ENCODE measurements around the gene LSP1.
"Not testable (repeated sequence)": the region's sequence is repeated elsewhere in the genome, so short reads cannot be mapped to it uniquely, and the experiment has no call there.

The LSP1 gene

DNA sequence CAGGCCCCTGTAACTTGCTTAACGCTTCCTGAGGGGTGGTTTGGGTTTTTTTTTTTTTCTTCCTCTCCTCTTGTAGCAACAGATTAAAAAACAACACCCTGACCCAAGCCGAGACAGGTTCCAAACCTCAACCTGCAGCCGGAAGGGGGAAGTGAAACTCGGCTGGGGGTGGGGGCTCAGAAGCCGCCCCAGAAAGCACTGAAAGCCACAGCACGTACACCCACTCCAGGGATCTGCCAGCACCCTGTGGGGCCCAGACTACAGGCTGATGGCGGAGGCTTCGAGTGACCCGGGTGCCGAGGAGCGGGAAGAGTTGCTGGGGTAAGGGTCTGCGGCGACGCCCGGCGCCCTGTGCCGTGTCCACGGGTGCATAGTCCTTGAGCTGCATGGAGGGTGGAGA, at the start of gene LSP1:
Gene LSP1 (plus strand): TSS at position 208 of the 400 bp plus-strand sequence. CDS start 61 bp downstream, at position 269.
- no peak for DNase-seq

- no peak for DNase-seq
These were observed 49.6 kb upstream of the LSP1 start for GRCh38 chr11:1803246-1803645.

DNA sequence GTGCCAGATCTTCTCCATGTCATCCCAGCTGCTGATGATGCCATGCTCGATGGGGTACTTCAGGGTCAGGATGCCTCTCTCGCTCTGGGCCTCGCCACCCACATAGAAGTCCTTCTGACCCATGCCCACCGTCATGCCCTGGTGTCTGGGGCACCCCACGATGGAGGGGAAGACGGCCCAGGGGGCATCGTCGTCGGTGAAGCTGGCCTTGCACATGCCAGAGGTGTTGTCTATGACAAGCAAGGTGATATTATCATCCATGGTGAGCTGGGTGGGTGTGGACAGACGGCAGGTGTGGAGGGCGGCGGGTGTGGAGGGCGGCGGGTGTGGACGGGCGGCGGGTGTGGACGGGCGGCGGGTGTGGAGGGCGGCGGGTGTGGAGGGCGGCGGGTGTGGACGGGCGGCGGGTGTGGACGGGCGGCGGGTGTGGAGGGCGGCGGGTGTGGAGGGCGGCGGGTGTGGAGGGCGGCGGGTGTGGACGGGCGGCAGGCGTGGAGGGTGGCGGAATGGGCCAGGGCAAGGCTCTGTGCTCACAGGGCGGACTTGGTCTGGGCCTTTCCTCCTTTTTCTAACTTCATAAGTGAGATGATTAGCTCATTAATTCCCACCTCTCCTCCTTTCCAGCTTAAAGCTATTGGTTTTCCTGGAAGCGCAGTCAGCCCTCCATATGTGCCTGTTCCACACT, 48.9 kb upstream of the LSP1 start:
- DNase-seq, result not testable (repeated sequence)

DNA sequence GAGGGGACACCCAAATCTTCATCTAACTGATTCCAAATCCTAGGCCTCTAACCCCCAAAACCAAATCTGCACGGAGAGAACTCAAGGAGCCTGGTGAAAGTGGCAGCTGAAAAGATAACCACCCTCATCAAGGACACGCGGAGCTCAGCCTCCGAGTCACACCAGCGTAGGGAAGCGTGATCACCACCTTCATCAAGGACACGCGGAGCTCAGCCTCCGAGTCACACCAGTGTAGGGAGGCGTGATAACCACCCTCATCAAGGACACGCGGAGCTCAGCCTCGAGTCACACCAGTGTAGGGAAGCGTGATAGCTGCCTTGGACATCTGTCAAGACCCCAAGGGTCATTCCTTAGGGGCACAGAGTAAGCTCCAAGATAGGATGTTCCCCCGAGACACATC, 47.4 kb upstream of the LSP1 start:
- no peak for DNase-seq

DNA sequence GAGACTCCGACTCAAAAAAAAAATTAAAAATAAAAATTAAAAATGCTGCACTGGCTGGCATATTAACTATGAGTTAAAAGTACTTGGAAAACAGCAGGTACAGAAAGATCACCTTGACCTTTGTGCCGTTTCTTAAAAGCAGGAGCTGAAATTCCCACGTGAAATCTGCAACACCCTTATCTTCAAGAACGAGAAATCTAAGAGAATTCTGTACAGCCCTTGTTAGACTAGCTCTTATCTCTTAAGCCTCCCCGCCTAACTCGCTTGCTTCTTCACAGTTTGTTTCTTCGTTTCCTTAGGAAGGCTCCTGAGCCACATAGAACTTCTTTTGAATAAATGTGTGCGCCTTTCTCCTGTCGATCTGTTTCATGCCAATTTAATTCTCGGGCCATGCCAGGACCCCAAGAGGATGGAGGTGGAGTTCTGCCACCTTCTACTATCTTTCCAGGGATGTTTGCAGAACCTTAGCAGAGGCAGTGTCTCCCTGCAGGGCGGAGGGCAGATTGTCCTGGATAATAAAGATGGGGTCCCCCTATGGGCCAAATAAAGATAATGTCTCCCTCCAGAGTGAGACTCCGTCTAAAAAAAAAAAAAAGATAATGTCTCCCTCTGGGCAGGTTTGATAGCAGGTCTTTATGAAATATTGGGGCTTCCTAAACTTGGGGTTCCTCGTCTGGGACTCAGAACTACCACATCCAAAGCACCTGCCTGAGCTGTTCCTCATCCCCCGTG, 45.5 kb upstream of the LSP1 start:
- no peak for DNase-seq

- no peak for DNase-seq
These were observed 42.1 kb upstream of the LSP1 start for GRCh38 chr11:1810761-1811160.

DNA sequence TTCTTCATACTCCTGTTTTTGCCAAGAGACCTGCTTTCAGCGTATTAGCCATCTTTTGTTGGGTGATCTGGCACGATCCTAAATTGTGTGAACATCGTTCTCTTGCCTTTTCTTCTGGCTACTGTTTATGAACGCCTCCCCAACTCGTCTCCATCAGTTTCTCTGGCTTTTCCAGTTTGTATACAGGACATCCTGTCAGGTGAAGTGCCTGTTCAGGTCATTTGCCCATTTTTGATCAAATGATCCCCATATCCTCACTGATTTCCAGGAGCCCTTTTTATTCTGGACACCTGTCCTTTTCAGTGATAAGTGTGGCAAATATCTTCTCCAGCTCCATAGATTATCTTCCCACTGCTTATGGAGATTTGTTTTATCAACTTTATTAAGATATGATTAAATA, 40.6 kb upstream of the LSP1 start:
- DNase-seq, result no peak

DNA sequence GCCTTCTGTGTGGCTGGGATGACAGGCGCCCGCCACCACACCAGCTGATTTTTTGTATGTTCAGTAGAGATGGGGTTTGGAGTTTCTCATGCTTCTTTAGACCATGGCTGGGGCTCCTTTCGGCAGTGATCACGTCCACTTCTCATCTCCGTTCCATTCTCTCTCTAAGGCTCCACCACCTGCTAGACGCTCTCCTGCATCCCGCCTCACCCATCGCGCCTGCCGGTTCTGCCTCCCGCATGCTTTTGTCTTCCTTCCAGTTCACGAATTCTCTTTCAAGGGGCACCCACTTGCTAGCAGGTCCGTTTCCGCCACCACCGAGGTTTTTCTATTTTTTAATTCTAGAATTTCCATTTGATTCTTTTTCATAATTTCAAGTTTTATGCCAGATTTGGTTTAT, 40.1 kb upstream of the LSP1 start:
- DNase-seq, result no peak

GRCh38 chr11:1813356-1813755, 39.5 kb upstream of the LSP1 start:
- not testable (repeated sequence) for DNase-seq

DNA sequence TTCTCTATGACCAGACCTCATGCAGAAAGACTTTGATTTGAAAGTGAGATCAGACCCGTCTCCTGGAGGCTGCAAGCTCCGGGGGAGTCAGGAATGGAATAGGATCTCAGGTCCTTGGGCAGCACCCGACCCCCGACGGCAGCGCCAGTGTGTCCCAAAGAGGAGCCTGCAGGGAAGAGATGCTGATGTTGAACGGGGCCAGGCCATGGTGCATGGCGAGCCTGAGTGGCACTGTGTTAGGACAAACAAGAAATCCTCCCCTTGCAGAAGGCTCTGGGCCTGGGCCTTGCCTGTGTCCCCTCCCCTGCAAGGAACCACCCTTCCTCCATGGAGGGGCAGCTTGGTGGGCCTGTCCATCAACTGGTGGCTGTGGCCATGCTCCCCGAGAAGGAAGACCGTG, 38.2 kb upstream of the LSP1 start:
- no peak for DNase-seq

- no peak for DNase-seq
These were observed 37.6 kb upstream of the LSP1 start for GRCh38 chr11:1815311-1815710.

DNA sequence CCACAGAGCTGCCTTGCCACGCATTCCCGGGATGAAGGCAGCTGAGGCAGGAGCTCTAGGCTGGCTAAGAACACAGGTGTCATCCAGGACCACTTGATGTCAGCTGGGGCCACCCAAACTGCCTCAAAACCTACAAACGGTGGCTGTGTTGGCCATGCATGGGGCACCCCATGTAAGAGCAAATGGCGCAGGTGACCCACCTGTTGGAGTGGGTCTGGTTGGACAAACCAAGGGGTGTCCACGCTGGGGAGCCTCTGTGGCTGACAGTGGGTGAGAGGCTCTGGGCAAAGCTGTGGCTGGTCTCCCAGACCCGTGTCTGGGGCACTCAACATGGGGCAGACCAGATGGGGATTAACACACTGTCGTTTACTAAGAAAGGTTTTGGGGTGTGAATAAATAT, 37.1 kb upstream of the LSP1 start:
- no peak for DNase-seq

DNA sequence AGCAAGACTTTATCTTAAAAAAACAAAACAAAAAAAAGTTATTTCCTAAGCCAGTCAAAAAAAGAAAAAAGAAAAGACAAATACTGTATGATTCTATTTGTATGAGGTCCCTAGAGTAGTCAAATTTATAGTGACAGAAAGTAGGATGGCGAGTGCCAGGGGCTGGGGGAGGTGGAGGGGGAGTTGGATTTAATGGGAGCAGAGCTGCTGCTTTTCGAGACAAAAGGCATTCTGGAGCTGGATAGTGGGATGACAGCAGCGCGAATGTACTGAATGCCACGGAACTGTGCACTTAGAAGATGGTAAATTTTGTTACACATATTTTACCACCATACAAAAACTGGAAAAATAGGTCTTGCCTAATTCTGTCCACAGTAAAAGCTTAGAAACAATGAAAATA, 35.9 kb upstream of the LSP1 start:
- no peak for DNase-seq

- DNase-seq, result no peak
These were observed 35.4 kb upstream of the LSP1 start for GRCh38 chr11:1817511-1817910.

- DNase-seq, result no peak
These were observed 33.8 kb upstream of the LSP1 start for GRCh38 chr11:1819074-1819473.

- peak; percentile 40 for DNase-seq
These were observed 32.2 kb upstream of the LSP1 start for GRCh38 chr11:1820463-1821325.

DNA sequence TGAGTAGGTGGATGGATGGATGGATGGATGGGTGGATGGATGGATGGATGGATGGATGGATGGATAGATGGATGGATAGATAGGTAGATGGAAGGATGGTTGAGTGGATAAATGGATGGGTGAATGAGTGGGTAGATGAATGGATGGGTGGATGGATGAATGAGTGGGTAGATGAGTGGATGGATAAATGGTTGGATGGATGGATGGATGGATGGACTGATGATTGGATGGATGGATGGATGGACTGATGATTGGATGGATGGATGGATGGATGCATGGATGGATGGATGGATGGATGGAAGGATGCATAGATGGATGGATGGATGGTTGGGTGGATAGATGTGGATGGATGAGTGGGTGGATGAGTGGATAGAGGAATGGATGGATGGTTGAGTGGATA, 31.3 kb upstream of the LSP1 start:
- DNase-seq, result no peak

DNA sequence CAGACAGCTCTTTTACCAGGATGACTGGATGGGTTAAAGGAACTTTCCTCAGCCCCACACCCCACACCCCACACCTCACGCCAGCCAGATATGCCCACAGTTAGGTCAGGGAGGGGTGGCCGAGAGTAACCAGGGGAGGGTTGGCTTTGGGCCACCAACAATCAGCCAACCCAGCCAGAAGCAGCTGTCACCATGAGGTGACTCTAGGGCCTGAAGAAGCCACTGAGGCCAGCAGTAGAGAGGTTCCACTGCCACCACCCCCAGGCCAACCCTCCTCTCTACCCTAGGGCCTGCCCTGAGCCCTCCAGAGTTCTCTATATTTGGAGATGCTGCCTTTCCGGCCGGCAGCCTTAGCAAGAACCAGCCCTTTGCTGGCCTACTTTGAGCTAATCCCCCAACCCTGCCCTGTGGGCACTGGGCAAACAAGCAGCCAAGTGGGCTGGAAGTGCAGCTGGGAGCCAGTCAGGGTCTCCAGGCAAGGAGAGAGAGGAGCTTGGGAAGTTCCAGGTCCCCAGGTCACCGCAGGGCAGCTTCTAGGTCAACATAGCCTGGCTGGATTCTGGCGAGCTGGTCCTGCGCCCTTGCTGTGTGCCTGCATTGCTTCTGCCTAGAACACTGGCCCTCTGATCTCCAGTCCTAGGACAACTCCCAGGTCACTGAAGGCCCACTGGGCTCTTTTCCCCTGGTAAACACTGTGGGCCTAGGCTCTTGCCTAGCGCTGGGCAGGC, 30.1 kb upstream of the LSP1 start:
- DNase-seq, result no peak

GRCh38 chr11:1823376-1824220, 29.3 kb upstream of the LSP1 start:
- no peak for DNase-seq

GRCh38 chr11:1824221-1825038, 28.5 kb upstream of the LSP1 start:
- DNase-seq, result no peak
